ENCODE results near the gene FAM135A. TPM values are rescaled to one million over a fixed set of nuclear protein-coding genes. Genes with fewer than 3 reads are reported as not detected.
"Not testable (repeated sequence)": the region's sequence is repeated elsewhere in the genome, so short reads cannot be mapped to it uniquely, and the experiment has no call there.

The FAM135A gene
- total and polyA plus RNA-seq, 2 experiments from 2014 or later: 11.5 to 27.1 TPM

GRCh38 chr6:70421509-70421908 is 8.2 kb downstream of the FAM135A start:
- H3K36me3 ChIP-seq: no peaks in the 10 kb centered on the region
- no peak overlapping the region for H3K27ac ChIP-seq
- H3K4me3 ChIP-seq: no peak overlapping the region
- H3K4me1 ChIP-seq (ENCODE audit: low read depth): no peaks in the 10 kb centered on the region
- no peak for TF ChIP-seq CTCF (IDR thresholded peaks at IDR 0.05; ENCODE audit: low read depth, low read length)
- H3K27me3 ChIP-seq: no peaks in the 10 kb centered on the region
- no peaks in the 10 kb centered on the region for H3K9me3 ChIP-seq (ENCODE audit: low read depth)
- no peak for DNase-seq (ENCODE audit: low read depth in 1 of 2, low spot score in 1 of 2)

GRCh38 chr6:70423189-70424134 is 10.2 kb downstream of the FAM135A start:
- no peaks in the 10 kb centered on the region for H3K4me1 ChIP-seq (ENCODE audit: low read depth)
- no peak for TF ChIP-seq CTCF (IDR thresholded peaks at IDR 0.05; ENCODE audit: low read depth, low read length)
- H3K4me3 ChIP-seq: no peak overlapping the region
- H3K27ac ChIP-seq: no peak overlapping the region
- DNase-seq (ENCODE audit: low read depth in 1 of 2, low spot score in 1 of 2): peak in 1 of 2 donors; percentile 38
- H3K9me3 ChIP-seq (ENCODE audit: low read depth): no peaks in the 10 kb centered on the region
- H3K27me3 ChIP-seq: no peaks in the 10 kb centered on the region
- H3K36me3 ChIP-seq: peaks cover 8% of the 10 kb centered on the region

- H3K36me3 ChIP-seq: peaks cover 12% of the 10 kb centered on the region
- H3K4me3 ChIP-seq: no peak overlapping the region
- no peak overlapping the region for H3K27ac ChIP-seq
- H3K9me3 ChIP-seq (ENCODE audit: low read depth): no peaks in the 10 kb centered on the region
- DNase-seq (ENCODE audit: low read depth in 1 of 2, low spot score in 1 of 2): no peak
- H3K27me3 ChIP-seq: no peaks in the 10 kb centered on the region
- no peaks in the 10 kb centered on the region for H3K4me1 ChIP-seq (ENCODE audit: low read depth)
- TF ChIP-seq CTCF (IDR thresholded peaks at IDR 0.05; ENCODE audit: low read depth, low read length): no peak
Measured at GRCh38 chr6:70424291-70424690, 11.0 kb downstream of the FAM135A start.

GRCh38 chr6:70436320-70436719 is 23.0 kb downstream of the FAM135A start:
- Histone ChIP-seq H3K27ac (no peak overlapping the region), H3K27me3 (no peaks in the 10 kb centered on the region), H3K4me1 (ENCODE audit: low read depth) (no peaks in the 10 kb centered on the region), H3K4me3 (no peak overlapping the region), H3K36me3 (no peaks in the 10 kb centered on the region), H3K9me3 (ENCODE audit: low read depth) (no peaks in the 10 kb centered on the region)
- no peak for TF ChIP-seq CTCF (IDR thresholded peaks at IDR 0.05; ENCODE audit: low read depth, low read length)
- no peak for DNase-seq (ENCODE audit: low read depth in 1 of 2, low spot score in 1 of 2)

GRCh38 chr6:70445001-70445400 is 31.7 kb downstream of the FAM135A start:
- Histone ChIP-seq H3K4me1 (ENCODE audit: low read depth) (no peaks in the 10 kb centered on the region), H3K36me3 (no peaks in the 10 kb centered on the region), H3K27ac (no peak overlapping the region), H3K9me3 (ENCODE audit: low read depth) (no peaks in the 10 kb centered on the region), H3K4me3 (no peak overlapping the region), H3K27me3 (no peaks in the 10 kb centered on the region)
- DNase-seq (ENCODE audit: low read depth in 1 of 2, low spot score in 1 of 2): no peak
- no peak for TF ChIP-seq CTCF (IDR thresholded peaks at IDR 0.05; ENCODE audit: low read depth, low read length)

GRCh38 chr6:70447343-70448070 is 34.2 kb downstream of the FAM135A start:
- not testable (repeated sequence) for H3K4me3 ChIP-seq; H3K4me1 ChIP-seq (ENCODE audit: low read depth); H3K27ac ChIP-seq; DNase-seq (ENCODE audit: low read depth in 1 of 2, low spot score in 1 of 2); H3K36me3 ChIP-seq; H3K9me3 ChIP-seq (ENCODE audit: low read depth); H3K27me3 ChIP-seq

- not testable (repeated sequence) for H3K36me3 ChIP-seq; H3K4me3 ChIP-seq; H3K4me1 ChIP-seq (ENCODE audit: low read depth); H3K27ac ChIP-seq; H3K9me3 ChIP-seq (ENCODE audit: low read depth); H3K27me3 ChIP-seq; DNase-seq (ENCODE audit: low read depth in 1 of 2, low spot score in 1 of 2)
Measured at GRCh38 chr6:70453899-70454298, 40.6 kb downstream of the FAM135A start.
